Smooth muscle cell (in vitro differentiated cells): ENCODE results near the gene ALCAM. TPM values are rescaled to one million over a fixed set of nuclear protein-coding genes. Genes with fewer than 3 reads are reported as not detected.
"Not testable (repeated sequence)": the region's sequence is repeated elsewhere in the genome, so short reads cannot be mapped to it uniquely, and the experiment has no call there.

Experiments
- DNase-seq: peaks from one replicate; lab custom pipeline; 2025; ENCODE audit not compliant: unreplicated experiment; lab: John Stamatoyannopoulos, UW
- H2AFZ ChIP-seq: fragments of 200-600 bp; sonication (generic); 2 replicates; pipeline ENCODE4 v1.6.0; 2016; ENCODE audit warnings: antibody characterized with exemption, low read depth, mild to moderate bottlenecking
- H3F3A ChIP-seq: fragments of 200-600 bp; sonication (generic); 2 replicates; pipeline ENCODE4 v1.6.0; 2017; ENCODE audit warnings: antibody characterized with exemption, low read depth
- H3K27ac ChIP-seq: fragments of 200-600 bp; sonication (generic); 2 replicates; pipeline ENCODE4 v1.5.1; 2016; ENCODE audit warnings: low read depth, mild to moderate bottlenecking
- H3K27me3 ChIP-seq: fragments of 200-600 bp; sonication (generic); 2 replicates; pipeline ENCODE4 v1.6.1; 2016; ENCODE audit warnings: low read depth, mild to moderate bottlenecking
- H3K36me3 ChIP-seq: fragments of 200-600 bp; sonication (generic); 2 replicates; pipeline ENCODE4 v1.5.1; 2016; ENCODE audit warnings: low read depth
- H3K4me1 ChIP-seq: fragments of 200-600 bp; sonication (generic); 2 replicates; pipeline ENCODE4 v1.5.1; 2016; ENCODE audit warnings: low read depth
- H3K4me2 ChIP-seq: fragments of 200-600 bp; sonication (generic); 2 replicates; pipeline ENCODE4 v1.6.0; 2016; ENCODE audit warnings: mild to moderate bottlenecking
- H3K4me3 ChIP-seq: fragments of 200-600 bp; sonication (generic); 2 replicates; pipeline ENCODE4 v1.5.1; 2016; ENCODE audit warnings: mild to moderate bottlenecking
- H3K79me2 ChIP-seq: fragments of 200-600 bp; sonication (generic); 2 replicates; pipeline ENCODE4 v1.6.0; 2016; ENCODE audit warnings: low read depth, mild to moderate bottlenecking
- H3K9ac ChIP-seq: fragments of 200-600 bp; sonication (generic); 2 replicates; pipeline ENCODE4 v1.6.0; 2016; ENCODE audit warnings: low read depth
- H3K9me3 ChIP-seq: fragments of 200-600 bp; sonication (generic); replicated peaks from 2 replicates; pipeline ENCODE4 v1.5.1; 2016; ENCODE audit warnings: low read depth
- H4K20me1 ChIP-seq: fragments of 200-600 bp; sonication (generic); 2 replicates; pipeline ENCODE4 v1.6.0; 2016; ENCODE audit warnings: low read depth
- CTCF ChIP-seq: fragments of 200-600 bp; sonication (generic); IDR thresholded peaks from 2 replicates; pipeline ENCODE4 v1.5.1; 2017; ENCODE audit warnings: borderline replicate concordance, mild to moderate bottlenecking, antibody characterized with exemption; ENCODE audit not compliant: insufficient read depth, poor library complexity, severe bottlenecking
- whole genome bisulfite sequencing: methylation state at CpG from one replicate; pipeline ENCODE4 v1.1.7; 2016; ENCODE audit warnings: low lambda C conversion rate; 5-methylcytosine and 5-hydroxymethylcytosine counted together
- polyA plus RNA-seq: library from polyadenylated mRNA; unstranded; fragments of >200 nt; fragmentation: Nextera tagmentation; extraction: Ambion mirVana; gene quantifications from 2 replicates; pipeline ENCODE4 v1.2.1, GENCODE V29; 2016
- total RNA-seq: library from RNA; depleted of rRNA; stranded (reverse); fragments of >200 nt; gene quantifications from 2 replicates; pipeline ENCODE4 v1.2.3, GENCODE V29; 2014

The ALCAM gene
- total and polyA plus RNA-seq, 2 experiments from 2014 or later = 110 to 314 TPM

- H3K27ac ChIP-seq = peak overlapping the region; percentile 85
- peak overlapping the region; percentile 81 for H3K4me2 ChIP-seq
- H3F3A ChIP-seq = peaks cover 12% of the 10 kb centered on the region
- peaks cover 31% of the 10 kb centered on the region for H3K4me1 ChIP-seq
- no peak for DNase-seq
- no peaks in the 10 kb centered on the region for H3K9me3 ChIP-seq
- H3K36me3 ChIP-seq = peaks cover 4% of the 10 kb centered on the region
- no peak overlapping the region for H2AFZ ChIP-seq
- H3K79me2 ChIP-seq = peaks cover 100% of the 10 kb centered on the region
- H3K9ac ChIP-seq = peak overlapping the region; percentile 32
- no peaks in the 10 kb centered on the region for H3K27me3 ChIP-seq
- H4K20me1 ChIP-seq = no peaks in the 10 kb centered on the region
- no peak for TF ChIP-seq CTCF
- peak overlapping the region; percentile 31 for H3K4me3 ChIP-seq
Observed at GRCh38 chr3:105385819-105386508, 19.3 kb downstream of the ALCAM start.

- no peak for DNase-seq
- H3K4me2 ChIP-seq = peak overlapping the region; percentile 51
- H2AFZ ChIP-seq = peak overlapping the region; percentile 35
- TF ChIP-seq CTCF = no peak
- peaks cover 12% of the 10 kb centered on the region for H3F3A ChIP-seq
- H3K36me3 ChIP-seq = peaks cover 4% of the 10 kb centered on the region
- peak overlapping the region; percentile 59 for H3K9ac ChIP-seq
- 56% methylated on average over 5 of the region's 5 CpGs for WGBS
- no peaks in the 10 kb centered on the region for H3K27me3 ChIP-seq
- no peak overlapping the region for H3K4me3 ChIP-seq
- H3K79me2 ChIP-seq = peaks cover 100% of the 10 kb centered on the region
- no peaks in the 10 kb centered on the region for H4K20me1 ChIP-seq
- peaks cover 6% of the 10 kb centered on the region for H3K9me3 ChIP-seq
- peak overlapping the region; percentile 85 for H3K27ac ChIP-seq
- H3K4me1 ChIP-seq = peaks cover 31% of the 10 kb centered on the region
Observed at GRCh38 chr3:105387122-105387751, 20.5 kb downstream of the ALCAM start.

GRCh38 chr3:105388176-105388575 is 21.5 kb downstream of the ALCAM start:
- H3K27me3 ChIP-seq = no peaks in the 10 kb centered on the region
- peaks cover 100% of the 10 kb centered on the region for H3K79me2 ChIP-seq
- no peak overlapping the region for H2AFZ ChIP-seq
- H4K20me1 ChIP-seq = no peaks in the 10 kb centered on the region
- peak overlapping the region; percentile 51 for H3K4me2 ChIP-seq
- peaks cover 4% of the 10 kb centered on the region for H3K36me3 ChIP-seq
- peaks cover 11% of the 10 kb centered on the region for H3K9me3 ChIP-seq
- H3K4me1 ChIP-seq = peaks cover 31% of the 10 kb centered on the region
- no peak for DNase-seq
- peaks cover 19% of the 10 kb centered on the region for H3F3A ChIP-seq
- no peak for TF ChIP-seq CTCF
- H3K4me3 ChIP-seq = no peak overlapping the region
- 70% methylated on average over 1 of the region's 1 CpG for WGBS
- H3K27ac ChIP-seq = peak overlapping the region; percentile 85
- H3K9ac ChIP-seq = peak overlapping the region; percentile 59

- not testable (repeated sequence) for H3K4me3 ChIP-seq, H3K9ac ChIP-seq, H4K20me1 ChIP-seq, H3K36me3 ChIP-seq, H3K27ac ChIP-seq, H3K4me2 ChIP-seq, DNase-seq, H2AFZ ChIP-seq, H3K27me3 ChIP-seq
- H3K4me1 ChIP-seq = peaks cover 31% of the 10 kb centered on the region
- H3K9me3 ChIP-seq = peaks cover 11% of the 10 kb centered on the region
- 100% methylated on average over 1 of the region's 1 CpG for WGBS
- H3K79me2 ChIP-seq = peaks cover 92% of the 10 kb centered on the region
- H3F3A ChIP-seq = peaks cover 23% of the 10 kb centered on the region
Observed at GRCh38 chr3:105389759-105390158, 23.1 kb downstream of the ALCAM start.

GRCh38 chr3:105392598-105392997 is 25.9 kb downstream of the ALCAM start:
- H3K27me3 ChIP-seq, H3K4me2 ChIP-seq, H4K20me1 ChIP-seq, H3K4me3 ChIP-seq, H2AFZ ChIP-seq, H3K9ac ChIP-seq, H3K36me3 ChIP-seq, DNase-seq: not testable (repeated sequence)
- peaks cover 11% of the 10 kb centered on the region for H3K9me3 ChIP-seq
- H3K79me2 ChIP-seq = peaks cover 92% of the 10 kb centered on the region
- H3K4me1 ChIP-seq = peaks cover 21% of the 10 kb centered on the region
- H3K27ac ChIP-seq = peak overlapping the region; percentile 99
- peaks cover 27% of the 10 kb centered on the region for H3F3A ChIP-seq
